Esophagus muscularis mucosa (tissue), 4 donors: ENCODE measurements around the gene GNAI1.

ENCODE experiments used
- EP300 ChIP-seq: sonication (generic); formaldehyde crosslinking; IDR thresholded peaks from one replicate; pipeline ENCODE4 v1.6.1; 2017; ENCODE audit warnings: antibody characterized with exemption
- POLR2A ChIP-seq: fragments of 450-650 bp; IDR thresholded peaks from one replicate; pipeline ENCODE4 v1.6.1; 2017; ENCODE audit warnings: antibody characterized with exemption, moderate library complexity, mild to moderate bottlenecking, low read depth
- POLR2AphosphoS5 ChIP-seq, 2 donors: sonication (generic); formaldehyde crosslinking; IDR thresholded peaks; one replicate each; pipeline ENCODE4 v1.6.1; 2017; ENCODE audit warnings: antibody characterized with exemption in 2 of 2
- TF ChIP-seq, protein P1 (sequence below), 3 experiments: fragments of 200-600 bp in 2 of 3; fragments of 450-650 bp in 1 of 3; sonication (generic) in 2 of 3; IDR thresholded peaks; one replicate each; pipeline ENCODE4 v1.5.1; 2017 to 2019; ENCODE audit warnings: antibody characterized with exemption in 3 of 3, mild to moderate bottlenecking in 2 of 3, moderate library complexity in 1 of 3

DNA sequence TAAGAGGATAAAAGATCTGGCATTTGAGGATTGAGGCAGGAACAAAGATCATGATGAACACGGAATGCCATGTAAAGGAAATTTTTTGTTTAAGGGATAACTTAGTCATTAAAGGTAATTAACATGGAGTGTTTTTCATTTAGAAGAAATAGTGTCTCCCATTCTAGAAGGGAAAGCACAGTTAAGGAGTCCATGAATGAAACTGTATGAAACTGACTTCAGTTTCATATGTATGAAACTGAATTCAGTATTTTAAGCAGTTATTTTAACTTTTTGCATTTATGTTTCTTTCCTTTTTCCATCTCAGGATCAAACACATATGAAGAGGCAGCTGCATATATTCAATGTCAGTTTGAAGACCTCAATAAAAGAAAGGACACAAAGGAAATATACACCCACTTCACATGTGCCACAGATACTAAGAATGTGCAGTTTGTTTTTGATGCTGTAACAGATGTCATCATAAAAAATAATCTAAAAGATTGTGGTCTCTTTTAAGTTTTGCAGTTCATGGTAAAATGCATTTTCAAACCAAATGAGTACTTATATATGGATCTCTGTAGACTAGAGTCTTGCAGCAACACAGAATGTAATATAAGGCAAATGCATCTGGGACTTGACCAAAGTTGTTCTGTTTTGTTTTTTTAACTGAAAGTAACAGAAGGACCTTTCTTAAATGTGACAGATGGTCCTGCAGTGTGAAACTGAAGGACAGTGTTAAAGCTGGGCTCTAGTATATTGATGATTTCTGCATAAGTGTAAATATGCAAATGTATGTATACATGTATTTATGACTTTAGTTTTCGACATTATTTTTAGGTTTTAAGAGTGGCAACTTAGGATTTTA is 82.6 kb downstream of the GNAI1 start:
- TF ChIP-seq, protein P1, sequence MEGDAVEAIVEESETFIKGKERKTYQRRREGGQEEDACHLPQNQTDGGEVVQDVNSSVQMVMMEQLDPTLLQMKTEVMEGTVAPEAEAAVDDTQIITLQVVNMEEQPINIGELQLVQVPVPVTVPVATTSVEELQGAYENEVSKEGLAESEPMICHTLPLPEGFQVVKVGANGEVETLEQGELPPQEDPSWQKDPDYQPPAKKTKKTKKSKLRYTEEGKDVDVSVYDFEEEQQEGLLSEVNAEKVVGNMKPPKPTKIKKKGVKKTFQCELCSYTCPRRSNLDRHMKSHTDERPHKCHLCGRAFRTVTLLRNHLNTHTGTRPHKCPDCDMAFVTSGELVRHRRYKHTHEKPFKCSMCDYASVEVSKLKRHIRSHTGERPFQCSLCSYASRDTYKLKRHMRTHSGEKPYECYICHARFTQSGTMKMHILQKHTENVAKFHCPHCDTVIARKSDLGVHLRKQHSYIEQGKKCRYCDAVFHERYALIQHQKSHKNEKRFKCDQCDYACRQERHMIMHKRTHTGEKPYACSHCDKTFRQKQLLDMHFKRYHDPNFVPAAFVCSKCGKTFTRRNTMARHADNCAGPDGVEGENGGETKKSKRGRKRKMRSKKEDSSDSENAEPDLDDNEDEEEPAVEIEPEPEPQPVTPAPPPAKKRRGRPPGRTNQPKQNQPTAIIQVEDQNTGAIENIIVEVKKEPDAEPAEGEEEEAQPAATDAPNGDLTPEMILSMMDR (IDR thresholded peaks at IDR 0.05): no peak
- TF ChIP-seq POLR2AphosphoS5 (IDR thresholded peaks at IDR 0.05) (no peak), POLR2A (no peak), EP300 (no peak)
